ENCODE data around the gene C8G.

The C8G gene

GRCh38 chr9:136979769-136980587 lies 34.9 kb downstream of the C8G start:
- Histone ChIP-seq H3K36me3 (ENCODE audit: control insufficient read depth, insufficient read depth, low read length) (no peaks in the 10 kb centered on the region), H3K4me1 (ENCODE audit: control insufficient read depth, insufficient read depth, low read length) (peaks cover 17% of the 10 kb centered on the region), H3K9me3 (ENCODE audit: control insufficient read depth, low read length) (no peaks in the 10 kb centered on the region), H3K9ac (ENCODE audit: low read length) (no peak overlapping the region), H3K27me3 (ENCODE audit: control insufficient read depth, insufficient read depth, low read length) (peaks cover 20% of the 10 kb centered on the region), H3K4me3 (ENCODE audit: low read length) (no peak overlapping the region)

- Histone ChIP-seq H3K36me3 (ENCODE audit: control insufficient read depth, insufficient read depth, low read length) (no peaks in the 10 kb centered on the region), H3K4me3 (ENCODE audit: low read length) (no peak overlapping the region), H3K4me1 (ENCODE audit: control insufficient read depth, insufficient read depth, low read length) (peaks cover 8% of the 10 kb centered on the region), H3K9me3 (ENCODE audit: control insufficient read depth, low read length) (no peaks in the 10 kb centered on the region), H3K27me3 (ENCODE audit: control insufficient read depth, insufficient read depth, low read length) (peaks cover 28% of the 10 kb centered on the region), H3K9ac (ENCODE audit: low read length) (no peak overlapping the region)
These were observed 35.8 kb downstream of the C8G start for GRCh38 chr9:136980669-136981478.

- H3K36me3 ChIP-seq (ENCODE audit: control insufficient read depth, insufficient read depth, low read length), result no peaks in the 10 kb centered on the region
- H3K4me3 ChIP-seq (ENCODE audit: low read length), result no peak overlapping the region
- peaks cover 31% of the 10 kb centered on the region for H3K27me3 ChIP-seq (ENCODE audit: control insufficient read depth, insufficient read depth, low read length)
- peaks cover 7% of the 10 kb centered on the region for H3K4me1 ChIP-seq (ENCODE audit: control insufficient read depth, insufficient read depth, low read length)
- no peak overlapping the region for H3K9ac ChIP-seq (ENCODE audit: low read length)
- no peaks in the 10 kb centered on the region for H3K9me3 ChIP-seq (ENCODE audit: control insufficient read depth, low read length)
These were observed 36.7 kb downstream of the C8G start for GRCh38 chr9:136981588-136982231.

- H3K27me3 ChIP-seq (ENCODE audit: control insufficient read depth, insufficient read depth, low read length), result peaks cover 31% of the 10 kb centered on the region
- no peak within 1 kb of the TSS for H3K4me3 ChIP-seq (ENCODE audit: low read length)
- peaks cover 6% of the 10 kb centered on the region for H3K4me1 ChIP-seq (ENCODE audit: control insufficient read depth, insufficient read depth, low read length)
- no peak within 1 kb of the TSS for H3K9ac ChIP-seq (ENCODE audit: low read length)
- no peaks in the 10 kb centered on the region for H3K9me3 ChIP-seq (ENCODE audit: control insufficient read depth, low read length)
- H3K36me3 ChIP-seq (ENCODE audit: control insufficient read depth, insufficient read depth, low read length), result no peaks in the 10 kb centered on the region
These were observed 37.4 kb downstream of the C8G start, which contains the start of gene LCNL1 for GRCh38 chr9:136982232-136983051. TSS of gene LCNL1 (plus strand) at chr9:136982993. CDS start at chr9:136983587, 594 bp downstream.

GRCh38 chr9:136983167-136983566 lies 38.1 kb downstream of the C8G start:
- Histone ChIP-seq H3K4me3 (ENCODE audit: low read length) (no peak overlapping the region), H3K36me3 (ENCODE audit: control insufficient read depth, insufficient read depth, low read length) (no peaks in the 10 kb centered on the region), H3K27me3 (ENCODE audit: control insufficient read depth, insufficient read depth, low read length) (peaks cover 31% of the 10 kb centered on the region), H3K4me1 (ENCODE audit: control insufficient read depth, insufficient read depth, low read length) (no peaks in the 10 kb centered on the region), H3K9ac (ENCODE audit: low read length) (no peak overlapping the region), H3K9me3 (ENCODE audit: control insufficient read depth, low read length) (no peaks in the 10 kb centered on the region)

GRCh38 chr9:136983656-136984314 lies 38.7 kb downstream of the C8G start:
- H3K9ac ChIP-seq (ENCODE audit: low read length), result no peak overlapping the region
- H3K27me3 ChIP-seq (ENCODE audit: control insufficient read depth, insufficient read depth, low read length), result peaks cover 31% of the 10 kb centered on the region
- H3K4me1 ChIP-seq (ENCODE audit: control insufficient read depth, insufficient read depth, low read length), result no peaks in the 10 kb centered on the region
- H3K4me3 ChIP-seq (ENCODE audit: low read length), result no peak overlapping the region
- H3K9me3 ChIP-seq (ENCODE audit: control insufficient read depth, low read length), result no peaks in the 10 kb centered on the region
- H3K36me3 ChIP-seq (ENCODE audit: control insufficient read depth, insufficient read depth, low read length), result no peaks in the 10 kb centered on the region

- no peaks in the 10 kb centered on the region for H3K36me3 ChIP-seq (ENCODE audit: control insufficient read depth, insufficient read depth, low read length)
- peaks cover 31% of the 10 kb centered on the region for H3K27me3 ChIP-seq (ENCODE audit: control insufficient read depth, insufficient read depth, low read length)
- H3K4me1 ChIP-seq (ENCODE audit: control insufficient read depth, insufficient read depth, low read length), result no peaks in the 10 kb centered on the region
- no peaks in the 10 kb centered on the region for H3K9me3 ChIP-seq (ENCODE audit: control insufficient read depth, low read length)
- no peak overlapping the region for H3K9ac ChIP-seq (ENCODE audit: low read length)
- H3K4me3 ChIP-seq (ENCODE audit: low read length), result no peak overlapping the region
These were observed 39.5 kb downstream of the C8G start for GRCh38 chr9:136984464-136985026.

- H3K9ac ChIP-seq (ENCODE audit: low read length), result no peak overlapping the region
- no peaks in the 10 kb centered on the region for H3K4me1 ChIP-seq (ENCODE audit: control insufficient read depth, insufficient read depth, low read length)
- no peaks in the 10 kb centered on the region for H3K9me3 ChIP-seq (ENCODE audit: control insufficient read depth, low read length)
- H3K36me3 ChIP-seq (ENCODE audit: control insufficient read depth, insufficient read depth, low read length), result no peaks in the 10 kb centered on the region
- H3K4me3 ChIP-seq (ENCODE audit: low read length), result no peak overlapping the region
- peaks cover 31% of the 10 kb centered on the region for H3K27me3 ChIP-seq (ENCODE audit: control insufficient read depth, insufficient read depth, low read length)
These were observed 40.1 kb downstream of the C8G start for GRCh38 chr9:136985027-136985602.

- H3K9me3 ChIP-seq (ENCODE audit: control insufficient read depth, low read length), result no peaks in the 10 kb centered on the region
- no peak overlapping the region for H3K9ac ChIP-seq (ENCODE audit: low read length)
- no peaks in the 10 kb centered on the region for H3K4me1 ChIP-seq (ENCODE audit: control insufficient read depth, insufficient read depth, low read length)
- H3K4me3 ChIP-seq (ENCODE audit: low read length), result no peak overlapping the region
- peaks cover 28% of the 10 kb centered on the region for H3K27me3 ChIP-seq (ENCODE audit: control insufficient read depth, insufficient read depth, low read length)
- no peaks in the 10 kb centered on the region for H3K36me3 ChIP-seq (ENCODE audit: control insufficient read depth, insufficient read depth, low read length)
These were observed 40.8 kb downstream of the C8G start for GRCh38 chr9:136985853-136986252.

- peaks cover 12% of the 10 kb centered on the region for H3K4me1 ChIP-seq (ENCODE audit: control insufficient read depth, insufficient read depth, low read length)
- no peaks in the 10 kb centered on the region for H3K36me3 ChIP-seq (ENCODE audit: control insufficient read depth, insufficient read depth, low read length)
- no peak overlapping the region for H3K9ac ChIP-seq (ENCODE audit: low read length)
- peaks cover 22% of the 10 kb centered on the region for H3K27me3 ChIP-seq (ENCODE audit: control insufficient read depth, insufficient read depth, low read length)
- no peaks in the 10 kb centered on the region for H3K9me3 ChIP-seq (ENCODE audit: control insufficient read depth, low read length)
- no peak overlapping the region for H3K4me3 ChIP-seq (ENCODE audit: low read length)
These were observed 43.8 kb downstream of the C8G start for GRCh38 chr9:136988872-136989271.
